Bronchial epithelial cell (primary cell): ENCODE results near the gene PLCD1. TPM values are rescaled to one million over a fixed set of nuclear protein-coding genes. Genes with fewer than 3 reads are reported as not detected.
"Not testable (repeated sequence)": the region's sequence is repeated elsewhere in the genome, so short reads cannot be mapped to it uniquely, and the experiment has no call there.

Source experiments
- DNase-seq: peaks from one replicate; pipeline ENCODE4 v3.0.0-alpha.2; 2010; ENCODE audit warnings: low read depth
- FAIRE-seq: peaks from 2 replicates; lab custom pipeline; 2011; peaks lifted over from hg19 to GRCh38; lab: Jason Lieb, UNC
- H3K27me3 ChIP-seq: 2 replicates; pipeline ENCODE4 v1.5.1; 2011; ENCODE audit warnings: low read length; ENCODE audit not compliant: control insufficient read depth, insufficient read depth
- H3K36me3 ChIP-seq: 2 replicates; pipeline ENCODE4 v1.5.1; 2011; ENCODE audit warnings: low read length; ENCODE audit not compliant: control insufficient read depth, insufficient read depth
- H3K4me3 ChIP-seq: 2 replicates; pipeline ENCODE4 v1.5.1; 2011; ENCODE audit warnings: mild to moderate bottlenecking, low read depth, low read length, control low read depth
- total RNA-seq: library from RNA; depleted of rRNA; stranded (reverse); fragments of >200 nt; gene quantifications from 2 replicates; pipeline ENCODE4 v1.2.1, GENCODE V29; 2014
- TF ChIP-seq, protein P1 (sequence below): IDR thresholded peaks from 2 replicates; pipeline ENCODE4 v1.5.1; 2011; ENCODE audit warnings: mild to moderate bottlenecking, moderate library complexity, low read length, control low read depth, inconsistent platforms; ENCODE audit not compliant: insufficient read depth, severe bottlenecking

PLCD1 gene
- total RNA-seq = 24.2 and 45.7 TPM in 2 replicates

GRCh38 chr3:38029400-38030125, at the start of gene PLCD1:
PLCD1 (minus strand) TSS chr3:38029642; CDS start chr3:38029539, 103 bp downstream.
- no peaks in the 10 kb centered on the region for H3K27me3 ChIP-seq
- peaks cover 2% of the 10 kb centered on the region for H3K36me3 ChIP-seq
- DNase-seq = no peak
- H3K4me3 ChIP-seq = peak within 1 kb of the TSS; percentile 55
- TF ChIP-seq, protein P1, sequence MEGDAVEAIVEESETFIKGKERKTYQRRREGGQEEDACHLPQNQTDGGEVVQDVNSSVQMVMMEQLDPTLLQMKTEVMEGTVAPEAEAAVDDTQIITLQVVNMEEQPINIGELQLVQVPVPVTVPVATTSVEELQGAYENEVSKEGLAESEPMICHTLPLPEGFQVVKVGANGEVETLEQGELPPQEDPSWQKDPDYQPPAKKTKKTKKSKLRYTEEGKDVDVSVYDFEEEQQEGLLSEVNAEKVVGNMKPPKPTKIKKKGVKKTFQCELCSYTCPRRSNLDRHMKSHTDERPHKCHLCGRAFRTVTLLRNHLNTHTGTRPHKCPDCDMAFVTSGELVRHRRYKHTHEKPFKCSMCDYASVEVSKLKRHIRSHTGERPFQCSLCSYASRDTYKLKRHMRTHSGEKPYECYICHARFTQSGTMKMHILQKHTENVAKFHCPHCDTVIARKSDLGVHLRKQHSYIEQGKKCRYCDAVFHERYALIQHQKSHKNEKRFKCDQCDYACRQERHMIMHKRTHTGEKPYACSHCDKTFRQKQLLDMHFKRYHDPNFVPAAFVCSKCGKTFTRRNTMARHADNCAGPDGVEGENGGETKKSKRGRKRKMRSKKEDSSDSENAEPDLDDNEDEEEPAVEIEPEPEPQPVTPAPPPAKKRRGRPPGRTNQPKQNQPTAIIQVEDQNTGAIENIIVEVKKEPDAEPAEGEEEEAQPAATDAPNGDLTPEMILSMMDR = no peak
- no peak for FAIRE-seq

GRCh38 chr3:38077073-38077472, 47.6 kb upstream of the PLCD1 start:
- H3K4me3 ChIP-seq, FAIRE-seq, DNase-seq, H3K36me3 ChIP-seq, H3K27me3 ChIP-seq: not testable (repeated sequence)

DNA sequence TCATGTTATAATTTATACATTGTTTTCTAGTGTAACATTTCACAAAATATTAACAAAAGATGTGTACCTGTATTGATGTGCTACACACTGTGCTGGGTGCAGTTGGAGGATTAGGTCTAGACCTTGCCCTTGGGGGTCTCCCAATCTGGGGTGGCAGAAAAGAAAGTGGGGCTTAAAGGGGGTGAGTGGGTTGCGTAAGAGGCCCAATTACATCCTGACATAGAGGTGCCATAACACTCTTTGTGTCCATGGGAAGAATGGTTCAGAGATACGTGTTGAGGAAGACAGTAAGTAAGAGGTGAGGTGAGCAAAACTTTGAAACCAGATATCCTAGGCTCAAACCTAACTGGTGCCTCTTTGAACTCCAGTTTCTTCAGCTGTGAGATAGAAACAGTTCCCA, 40.6 kb upstream of the PLCD1 start:
- DNase-seq = no peak
- TF ChIP-seq, protein P1 = no peak

DNA sequence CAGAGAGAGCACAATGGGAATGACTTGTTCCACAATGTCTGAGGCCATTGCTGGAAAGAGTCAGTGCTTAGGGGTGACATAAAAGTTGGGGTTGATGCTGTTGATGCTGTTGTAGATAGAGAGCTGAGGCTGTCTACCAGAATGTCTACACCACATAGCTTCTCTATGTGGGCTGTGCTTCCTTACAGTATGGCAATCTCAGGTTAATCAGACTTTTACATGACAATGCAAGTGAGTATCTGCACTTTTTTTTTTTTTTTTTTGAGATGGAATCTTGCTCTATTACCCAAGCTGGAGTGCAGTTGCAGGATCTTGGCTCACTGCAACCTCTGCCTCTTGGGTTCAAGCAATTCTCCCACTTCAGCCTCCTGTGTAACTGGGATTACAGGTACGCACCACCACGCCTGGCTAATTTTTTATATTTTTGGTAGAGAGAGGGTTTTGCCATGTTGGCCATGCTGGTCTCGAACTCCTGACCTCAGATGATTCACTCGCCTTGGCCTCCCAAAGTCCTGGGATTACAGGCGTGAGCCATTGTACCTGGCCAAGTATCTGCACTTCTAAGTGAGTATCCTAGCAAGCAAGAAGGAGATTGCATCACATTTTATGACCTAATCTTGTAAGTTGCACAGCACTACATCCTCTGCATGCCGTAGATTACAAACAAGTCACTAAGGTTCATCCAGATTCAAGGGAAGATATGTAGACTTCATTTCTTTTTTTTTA, 38.2 kb upstream of the PLCD1 start:
- DNase-seq = peak; percentile 62
- Histone ChIP-seq H3K27me3 (no peaks in the 10 kb centered on the region), H3K36me3 (no peaks in the 10 kb centered on the region), H3K4me3 (no peak overlapping the region)
- FAIRE-seq = no peak
- TF ChIP-seq, protein P1 = no peak

More for the DNA sequence above, 40.6 kb upstream of the PLCD1 start:
- FAIRE-seq = no peak
- Histone ChIP-seq H3K36me3 (no peaks in the 10 kb centered on the region), H3K27me3 (no peaks in the 10 kb centered on the region), H3K4me3 (no peak overlapping the region)

DNA sequence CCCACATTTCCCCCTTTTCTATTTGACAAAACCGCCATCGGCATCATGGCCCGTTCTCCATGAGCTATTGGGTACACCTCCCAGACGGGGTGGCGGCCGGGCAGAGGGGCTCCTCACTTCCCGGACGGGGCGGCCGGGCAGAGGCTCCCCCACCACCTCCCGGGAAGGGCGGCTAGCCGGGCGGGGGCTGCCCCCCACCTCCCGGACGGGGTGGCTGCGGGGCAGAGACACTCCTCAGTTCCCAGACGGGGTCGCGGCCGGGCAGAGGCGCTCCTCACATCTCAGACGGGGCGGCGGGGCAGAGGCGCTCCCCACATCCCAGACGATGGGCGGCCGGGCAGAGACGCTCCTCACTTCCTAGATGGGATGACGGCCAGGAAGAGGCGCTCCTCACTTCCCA, 35.0 kb upstream of the PLCD1 start:
- not testable (repeated sequence) for FAIRE-seq, H3K4me3 ChIP-seq, H3K27me3 ChIP-seq, H3K36me3 ChIP-seq, DNase-seq

DNA sequence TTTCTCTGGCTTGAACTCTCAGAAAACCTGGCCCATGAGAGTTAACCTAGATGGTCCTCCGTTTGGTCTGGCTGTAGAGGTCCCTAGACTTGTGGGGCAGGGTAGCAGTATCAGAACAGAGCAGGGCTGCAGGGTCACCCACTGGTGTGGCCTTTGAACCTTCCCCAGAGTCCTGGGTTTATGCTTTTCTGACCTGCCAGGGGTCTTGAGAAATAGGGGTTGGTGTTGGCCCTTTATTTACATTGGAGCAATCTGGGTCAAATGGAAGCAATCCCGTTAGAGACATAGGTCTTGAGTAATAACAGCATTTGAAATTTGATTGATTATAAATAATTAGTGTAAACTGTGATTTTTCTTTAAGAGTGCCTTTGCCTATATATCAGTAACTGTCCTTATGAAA, 33.4 kb upstream of the PLCD1 start:
- Histone ChIP-seq H3K36me3 (no peaks in the 10 kb centered on the region), H3K4me3 (no peak overlapping the region), H3K27me3 (peaks cover 7% of the 10 kb centered on the region)
- TF ChIP-seq, protein P1 = no peak
- FAIRE-seq (no peak), DNase-seq (no peak)
